DOHH2 (cell line): ENCODE results near the gene MAP3K5.

Experiments
- H3F3A ChIP-seq: fragments of 200-600 bp; sonication (generic), shearing (Covaris generic); 2 replicates; pipeline ENCODE4 v1.6.0; 2016; ENCODE audit warnings: antibody characterized with exemption, mild to moderate bottlenecking; ENCODE audit not compliant: control insufficient read depth, insufficient read depth
- H3K27ac ChIP-seq: fragments of 200-600 bp; sonication (generic); 2 replicates; pipeline ENCODE4 v1.5.1; 2014; ENCODE audit warnings: low read depth, mild to moderate bottlenecking, low read length, moderate library complexity
- H3K27me3 ChIP-seq: fragments of 200-600 bp; sonication (generic); 2 replicates; pipeline ENCODE4 v1.6.1; 2014; ENCODE audit warnings: mild to moderate bottlenecking, low read length, mixed read lengths; ENCODE audit not compliant: control insufficient read depth
- H3K36me3 ChIP-seq: fragments of 200-600 bp; sonication (generic); 2 replicates; pipeline ENCODE4 v1.6.1; 2014; ENCODE audit warnings: mild to moderate bottlenecking, low read length, moderate library complexity, mixed read lengths; ENCODE audit not compliant: control insufficient read depth
- H3K4me1 ChIP-seq: fragments of 200-600 bp; sonication (generic); 2 replicates; pipeline ENCODE4 v1.6.1; 2014; ENCODE audit warnings: mild to moderate bottlenecking, low read length, mixed read lengths; ENCODE audit not compliant: control insufficient read depth
- H3K4me2 ChIP-seq: fragments of 200-600 bp; sonication (generic); 2 replicates; pipeline ENCODE4 v1.6.0; 2014; ENCODE audit warnings: mild to moderate bottlenecking, low read length, moderate library complexity
- H3K4me3 ChIP-seq: fragments of 200-600 bp; sonication (generic); 2 replicates; pipeline ENCODE4 v1.5.1; 2014; ENCODE audit warnings: mild to moderate bottlenecking, low read length, mixed read lengths
- H3K79me2 ChIP-seq: fragments of 200-600 bp; sonication (generic); 2 replicates; pipeline ENCODE4 v1.6.1; 2014; ENCODE audit warnings: mild to moderate bottlenecking, low read length, mixed read lengths; ENCODE audit not compliant: control insufficient read depth
- H3K9me2 ChIP-seq: fragments of 200-600 bp; sonication (generic); replicated peaks from 2 replicates; pipeline ENCODE4 v1.6.1; 2014; ENCODE audit warnings: mild to moderate bottlenecking, low read length, mixed read lengths; ENCODE audit not compliant: control insufficient read depth
- H3K9me3 ChIP-seq: fragments of 200-600 bp; sonication (generic); 2 replicates; pipeline ENCODE4 v1.6.1; 2014; ENCODE audit warnings: antibody characterized with exemption, low read length, mixed read lengths; ENCODE audit not compliant: control insufficient read depth, insufficient read depth
- H4K20me1 ChIP-seq: fragments of 200-600 bp; sonication (generic); 2 replicates; pipeline ENCODE4 v1.6.0; 2014; ENCODE audit warnings: low read depth, mild to moderate bottlenecking, antibody characterized with exemption, low read length, moderate library complexity; ENCODE audit not compliant: control insufficient read depth, insufficient read depth
- CTCF ChIP-seq: fragments of 200-600 bp; sonication (generic); IDR thresholded peaks from one replicate; pipeline ENCODE4 v1.5.1; 2014; ENCODE audit warnings: antibody characterized with exemption, mild to moderate bottlenecking, low read depth, low read length; ENCODE audit not compliant: poor library complexity, severe bottlenecking
- EZH2phosphoT487 ChIP-seq: fragments of 200-600 bp; sonication (generic); IDR thresholded peaks from 2 replicates; pipeline ENCODE4 v1.6.1; 2017; ENCODE audit warnings: borderline replicate concordance, mild to moderate bottlenecking, antibody characterized with exemption, low read length, moderate library complexity, mixed read lengths

Gene MAP3K5

GRCh38 chr6:136775081-136775480 lies 17.2 kb downstream of the MAP3K5 start:
- Histone ChIP-seq H3K27ac (no peak overlapping the region), H3K79me2 (no peaks in the 10 kb centered on the region), H4K20me1 (no peaks in the 10 kb centered on the region), H3K4me3 (no peak overlapping the region), H3K27me3 (0 out of 2 replicates have a peak, but pooled peaks cover 4% of the 10 kb centered on the region), H3K4me2 (no peak overlapping the region), H3K9me2 (no peaks in the 10 kb centered on the region), H3K9me3 (no peaks in the 10 kb centered on the region), H3K36me3 (no peaks in the 10 kb centered on the region), H3F3A (no peaks in the 10 kb centered on the region), H3K4me1 (no peaks in the 10 kb centered on the region)
- TF ChIP-seq EZH2phosphoT487, result no peak
- no peak for TF ChIP-seq CTCF

GRCh38 chr6:136774228-136775041 lies 17.8 kb downstream of the MAP3K5 start:
- Histone ChIP-seq H3K4me1 (no peaks in the 10 kb centered on the region), H3K4me3 (no peak overlapping the region), H3F3A (no peaks in the 10 kb centered on the region)

GRCh38 chr6:136773473-136773796 lies 18.8 kb downstream of the MAP3K5 start:
- Histone ChIP-seq H3K4me2 (no peak overlapping the region), H3K36me3 (no peaks in the 10 kb centered on the region), H4K20me1 (no peaks in the 10 kb centered on the region), H3K4me3 (no peak overlapping the region), H3K9me2 (no peaks in the 10 kb centered on the region), H3K27me3 (no peaks in the 10 kb centered on the region), H3K79me2 (no peaks in the 10 kb centered on the region), H3K4me1 (no peaks in the 10 kb centered on the region), H3K27ac (no peak overlapping the region), H3K9me3 (no peaks in the 10 kb centered on the region), H3F3A (no peaks in the 10 kb centered on the region)
- TF ChIP-seq CTCF, result no peak
- no peak for TF ChIP-seq EZH2phosphoT487

More at GRCh38 chr6:136774228-136775041, 17.8 kb downstream of the MAP3K5 start:
- Histone ChIP-seq H3K27ac (no peak overlapping the region), H3K9me3 (no peaks in the 10 kb centered on the region), H3K27me3 (no peaks in the 10 kb centered on the region), H3K79me2 (no peaks in the 10 kb centered on the region), H3K9me2 (no peaks in the 10 kb centered on the region), H3K4me2 (no peak overlapping the region), H4K20me1 (no peaks in the 10 kb centered on the region), H3K36me3 (no peaks in the 10 kb centered on the region)
- TF ChIP-seq EZH2phosphoT487 (no peak), CTCF (no peak)
